Mesothelial cell of epicardium (in vitro differentiated cells): ENCODE results near the gene UST. TPM values are rescaled to one million over a fixed set of nuclear protein-coding genes. Genes with fewer than 3 reads are reported as not detected.
A peak's percentile ranks its signal among the peaks of the same experiment; 100 is the strongest.

ENCODE experiments used
- DNase-seq, 2 experiments: peaks; one replicate each; pipeline ENCODE4 v3.0.0; 2021; ENCODE audit warnings: low spot score in 2 of 2; ENCODE audit not compliant: unreplicated experiment in 2 of 2
- H3K27ac Mint-ChIP-seq: 2 replicates; pipeline ENCODE4 v1.8.0; 2021; ENCODE audit warnings: mixed read lengths
- H3K27me3 Mint-ChIP-seq: 2 replicates; pipeline ENCODE4 v1.8.0; 2021; ENCODE audit warnings: low read depth, mixed read lengths
- H3K36me3 Mint-ChIP-seq: 2 replicates; pipeline ENCODE4 v1.8.0; 2021; ENCODE audit warnings: mixed read lengths
- H3K4me1 Mint-ChIP-seq: 2 replicates; pipeline ENCODE4 v1.8.0; 2021; ENCODE audit warnings: mixed read lengths
- H3K4me3 Mint-ChIP-seq: 2 replicates; pipeline ENCODE4 v1.8.0; 2021; ENCODE audit warnings: mild to moderate bottlenecking, moderate library complexity, mixed read lengths
- H3K9me3 Mint-ChIP-seq: 2 replicates; pipeline ENCODE4 v1.8.0; 2021; ENCODE audit warnings: mixed read lengths
- CTCF ChIP-seq: fragments of 200-600 bp; sonication (generic); IDR thresholded peaks from one replicate; pipeline ENCODE4 v1.5.0; 2021; ENCODE audit warnings: antibody characterized with exemption; ENCODE audit not compliant: unreplicated experiment
- total RNA-seq: library from RNA; stranded (reverse); gene quantifications from 3 replicates; pipeline ENCODE4 v1.2.1, GENCODE V29; 2021

Gene UST
- total RNA-seq, 1 donor from 2014 or later = 6.6 TPM

- Mint-ChIP-seq H3K27me3 (no peaks in the 10 kb centered on the region), H3K4me1 (peaks cover 4% of the 10 kb centered on the region), H3K36me3 (no peaks in the 10 kb centered on the region), H3K4me3 (no peak overlapping the region), H3K27ac (no peak overlapping the region), H3K9me3 (peaks cover 16% of the 10 kb centered on the region)
- TF ChIP-seq CTCF = no peak
- DNase-seq = no peak
Observed at GRCh38 chr6:148711833-148712654, 34.8 kb upstream of the UST start.

GRCh38 chr6:148713033-148713738, 33.6 kb upstream of the UST start:
- peaks cover 16% of the 10 kb centered on the region for H3K9me3 Mint-ChIP-seq

GRCh38 chr6:148713921-148714320, 32.9 kb upstream of the UST start:
- Mint-ChIP-seq H3K36me3 (no peaks in the 10 kb centered on the region), H3K9me3 (peaks cover 16% of the 10 kb centered on the region), H3K27ac (no peak overlapping the region), H3K27me3 (no peaks in the 10 kb centered on the region), H3K4me1 (peaks cover 4% of the 10 kb centered on the region), H3K4me3 (no peak overlapping the region)
- TF ChIP-seq CTCF = no peak
- DNase-seq = no peak

More at GRCh38 chr6:148713033-148713738, 33.6 kb upstream of the UST start:
- no peak overlapping the region for H3K4me3 Mint-ChIP-seq
- H3K27me3 Mint-ChIP-seq = no peaks in the 10 kb centered on the region
- H3K36me3 Mint-ChIP-seq = no peaks in the 10 kb centered on the region
- no peak for DNase-seq
- TF ChIP-seq CTCF = no peak
- no peak overlapping the region for H3K27ac Mint-ChIP-seq
- H3K4me1 Mint-ChIP-seq = peaks cover 4% of the 10 kb centered on the region

GRCh38 chr6:148716811-148717210, 30.0 kb upstream of the UST start:
- Mint-ChIP-seq H3K27ac (no peak overlapping the region), H3K4me3 (no peak overlapping the region), H3K9me3 (peaks cover 16% of the 10 kb centered on the region), H3K4me1 (peaks cover 2% of the 10 kb centered on the region), H3K36me3 (no peaks in the 10 kb centered on the region), H3K27me3 (no peaks in the 10 kb centered on the region)
- DNase-seq = no peak
- no peak for TF ChIP-seq CTCF

- TF ChIP-seq CTCF = no peak
- Mint-ChIP-seq H3K4me1 (peaks cover 2% of the 10 kb centered on the region), H3K9me3 (peaks cover 10% of the 10 kb centered on the region), H3K36me3 (peaks cover 3% of the 10 kb centered on the region), H3K27me3 (peaks cover 1% of the 10 kb centered on the region), H3K4me3 (no peak overlapping the region), H3K27ac (peak overlapping the region; percentile 16)
- no peak for DNase-seq
Observed at GRCh38 chr6:148720406-148720805, 26.4 kb upstream of the UST start.
